CD4-positive, alpha-beta memory T cell (primary cell): ENCODE measurements around the gene C10orf90. TPM values are rescaled to one million over a fixed set of nuclear protein-coding genes. Genes with fewer than 3 reads are reported as not detected.

Experiments used
- CTCF ChIA-PET: fragments of 350-600 bp; sonication (Branson Sonifier 250); formaldehyde crosslinking; loops from one replicate; lab custom pipeline; 2021; ENCODE audit warnings: inconsistent platforms; ENCODE audit not compliant: partially characterized antibody; lab: Charles Lee
- POLR2A ChIA-PET: fragments of 350-600 bp; sonication (Branson Sonifier 250); formaldehyde crosslinking; loops from one replicate; lab custom pipeline; 2021; ENCODE audit not compliant: partially characterized antibody; lab: Charles Lee
- DNase-seq, 5 donors: peaks; one replicate each; pipeline versions ENCODE4 v3.0.0 to v3.0.0-alpha.2; 2020 to 2022; ENCODE audit warnings: mixed read lengths in 1 of 5
- H3K27ac ChIP-seq: one replicate; pipeline ENCODE4 v1.7.0; 2013; ENCODE audit warnings: low read depth, low read length
- H3K27me3 ChIP-seq: 2 replicates; pipeline ENCODE4 v1.7.0; 2013; ENCODE audit warnings: mild to moderate bottlenecking, low read length, moderate library complexity; ENCODE audit not compliant: insufficient read depth
- H3K36me3 ChIP-seq: 2 replicates; pipeline ENCODE4 v1.7.0; 2013; ENCODE audit warnings: mild to moderate bottlenecking, low read length, moderate library complexity; ENCODE audit not compliant: insufficient read depth
- H3K4me1 ChIP-seq: 2 replicates; pipeline ENCODE4 v1.7.0; 2013; ENCODE audit warnings: mild to moderate bottlenecking, low read length, moderate library complexity; ENCODE audit not compliant: insufficient read depth
- H3K4me3 ChIP-seq, 2 donors: one replicate each; pipeline ENCODE4 v1.7.0; 2013; ENCODE audit warnings: low read length in 2 of 2, mild to moderate bottlenecking in 1 of 2
- H3K9me3 ChIP-seq, 2 donors: one replicate each; pipeline ENCODE4 v1.7.0; 2013; ENCODE audit warnings: low read length in 2 of 2, control low read depth in 1 of 2; ENCODE audit not compliant: control insufficient read depth in 1 of 2
- H3K27ac Mint-ChIP-seq, 7 donors: one replicate each; pipeline ENCODE4 v1.8.0; 2020 to 2021; ENCODE audit warnings: mixed read lengths in 7 of 7, mild to moderate bottlenecking in 6 of 7, inconsistent platforms in 3 of 7, moderate library complexity in 3 of 7
- H3K27me3 Mint-ChIP-seq, 2 donors: one replicate each; pipeline ENCODE4 v1.8.0; 2020 to 2021; ENCODE audit warnings: mixed read lengths in 2 of 2
- H3K36me3 Mint-ChIP-seq, 2 donors: one replicate each; pipeline ENCODE4 v1.8.0; 2020 to 2021; ENCODE audit warnings: mixed read lengths in 2 of 2, inconsistent platforms in 1 of 2, mild to moderate bottlenecking in 1 of 2
- H3K4me1 Mint-ChIP-seq, 4 donors: one replicate each; pipeline ENCODE4 v1.8.0; 2020 to 2021; ENCODE audit warnings: mixed read lengths in 4 of 4, mild to moderate bottlenecking in 1 of 4
- H3K4me3 Mint-ChIP-seq, 8 donors: one replicate each; pipeline ENCODE4 v1.8.0; 2020 to 2021; ENCODE audit warnings: mixed read lengths in 8 of 8, mild to moderate bottlenecking in 7 of 8, moderate library complexity in 6 of 8, inconsistent platforms in 3 of 8
- H3K9me3 Mint-ChIP-seq, 8 donors: one replicate each; pipeline ENCODE4 v1.8.0; 2020 to 2021; ENCODE audit warnings: mixed read lengths in 8 of 8, mild to moderate bottlenecking in 5 of 8, inconsistent platforms in 3 of 8, moderate library complexity in 1 of 8
- intact Hi-C: fragments of 100-400 bp; cut with micrococcal nuclease; formaldehyde crosslinking; loops from one replicate; pipeline ENCODE4 v1.15.1; 2023
- polyA plus RNA-seq, 2 donors: library from polyadenylated mRNA; unstranded; fragments of 300-500 nt; fragmentation: Illumina TruSeq; gene quantifications; one replicate each; pipeline ENCODE4 v1.2.3, GENCODE V29; 2021
- total RNA-seq, 2 experiments: library from RNA; stranded (reverse); gene quantifications; one replicate each; pipeline ENCODE4 v1.2.3, GENCODE V29; 2021

The C10orf90 gene
- total and polyA plus RNA-seq, 4 experiments from 2014 or later, result not detected

- intact Hi-C loops, result no loop called here
- H3K9me3 Mint-ChIP-seq, result peaks cover 0 to 9% (median 0%) of the 10 kb centered on the region in 8 donors
- DNase-seq, result no peak
These were observed 94.2 kb downstream of the C10orf90 start for GRCh38 chr10:126576336-126576735.

DNA sequence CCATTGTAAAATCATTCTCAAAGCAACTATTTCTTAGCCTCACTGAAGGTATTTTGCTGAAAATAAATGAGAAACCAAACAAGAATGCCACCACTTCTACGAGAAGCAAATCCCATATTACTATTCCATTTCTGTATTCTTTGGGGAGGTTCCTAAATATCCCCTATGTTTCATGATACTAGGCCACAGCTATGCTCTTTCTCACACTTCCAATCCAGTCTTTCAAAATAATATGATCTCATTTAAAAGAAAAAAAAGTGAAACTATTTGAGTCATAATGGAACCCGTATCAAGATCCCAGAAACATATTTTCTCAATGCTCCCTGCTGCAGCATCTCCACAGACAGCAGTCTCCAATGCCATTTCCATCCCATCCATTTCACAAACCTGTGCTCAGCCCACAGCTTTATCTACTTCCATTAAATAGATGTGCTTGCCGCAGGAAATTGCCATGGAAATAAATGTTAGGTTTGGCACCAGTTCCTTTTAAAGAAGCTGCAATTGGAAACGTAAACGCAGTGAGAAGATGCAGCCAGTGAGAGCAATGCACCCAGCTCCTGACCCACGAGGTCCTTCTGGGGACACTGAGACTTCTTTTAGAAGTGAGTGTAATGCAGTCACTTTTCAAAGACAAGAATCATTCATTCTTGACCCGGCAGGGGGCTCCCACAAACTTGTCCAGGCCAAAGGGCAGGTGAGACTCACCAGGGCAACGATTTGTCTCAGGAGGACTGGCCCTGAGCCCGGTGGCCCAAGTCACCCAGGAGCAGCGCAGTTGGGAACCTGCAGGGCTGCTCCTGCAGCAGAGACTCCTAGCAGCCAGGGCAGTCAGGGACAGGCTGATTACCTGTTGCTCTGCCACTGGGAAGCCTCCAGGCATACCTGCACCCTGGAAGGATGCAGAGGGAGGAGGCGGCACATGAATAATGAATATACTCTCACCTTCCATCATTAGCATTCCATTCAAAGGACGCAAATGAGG is 99.6 kb downstream of the C10orf90 start:
- Mint-ChIP-seq H3K4me3 (no peak overlapping the region), H3K36me3 (no peaks in the 10 kb centered on the region), H3K9me3 (peaks cover 0 to 10% (median 4%) of the 10 kb centered on the region in 8 donors), H3K4me1 (no peaks in the 10 kb centered on the region), H3K27ac (no peak overlapping the region), H3K27me3 (no peaks in the 10 kb centered on the region)
- intact Hi-C loops, result no loop called here
- no peaks in the 10 kb centered on the region for H3K36me3 ChIP-seq
- H3K4me3 ChIP-seq, result no peak overlapping the region
- CTCF ChIA-PET, result no interaction called here
- no peaks in the 10 kb centered on the region for H3K27me3 ChIP-seq
- no peak overlapping the region for H3K27ac ChIP-seq
- no peaks in the 10 kb centered on the region for H3K9me3 ChIP-seq
- no peak for DNase-seq
- no peaks in the 10 kb centered on the region for H3K4me1 ChIP-seq
- POLR2A ChIA-PET, result no interaction called here

More at GRCh38 chr10:126576336-126576735, 94.2 kb downstream of the C10orf90 start:
- ChIA-PET CTCF (no interaction called here), POLR2A (no interaction called here)
- Histone ChIP-seq H3K36me3 (no peaks in the 10 kb centered on the region), H3K27me3 (no peaks in the 10 kb centered on the region), H3K4me1 (no peaks in the 10 kb centered on the region), H3K27ac (no peak overlapping the region), H3K4me3 (no peak overlapping the region), H3K9me3 (no peaks in the 10 kb centered on the region)
- Mint-ChIP-seq H3K27me3 (no peaks in the 10 kb centered on the region), H3K36me3 (no peaks in the 10 kb centered on the region), H3K27ac (no peak overlapping the region), H3K4me3 (no peak overlapping the region), H3K4me1 (no peaks in the 10 kb centered on the region)

DNA sequence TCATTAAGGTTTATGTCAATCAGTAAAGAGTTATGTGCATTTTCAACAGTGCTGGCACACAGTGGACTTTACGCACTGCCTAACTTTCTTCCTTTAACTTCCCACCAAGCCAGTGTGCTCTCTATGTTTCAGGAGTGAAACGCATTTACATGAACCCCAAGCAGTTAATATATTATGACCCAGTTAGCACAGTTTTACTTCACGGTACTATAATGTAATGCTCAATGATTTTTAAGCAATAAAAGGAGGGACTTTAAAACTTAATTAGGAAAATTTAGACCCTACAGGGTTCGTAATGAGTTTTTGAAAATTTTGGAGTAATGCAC is 100.3 kb downstream of the C10orf90 start:
- Mint-ChIP-seq H3K27ac (no peak overlapping the region), H3K4me3 (no peak overlapping the region), H3K9me3 (peaks cover 0 to 10% (median 5%) of the 10 kb centered on the region in 8 donors), H3K36me3 (no peaks in the 10 kb centered on the region), H3K4me1 (no peaks in the 10 kb centered on the region), H3K27me3 (no peaks in the 10 kb centered on the region)
- no peak for DNase-seq
- POLR2A ChIA-PET, result no interaction called here
- Histone ChIP-seq H3K9me3 (no peaks in the 10 kb centered on the region), H3K36me3 (no peaks in the 10 kb centered on the region), H3K4me3 (no peak overlapping the region), H3K4me1 (no peaks in the 10 kb centered on the region), H3K27me3 (no peaks in the 10 kb centered on the region), H3K27ac (no peak overlapping the region)
- CTCF ChIA-PET, result no interaction called here
- intact Hi-C loops, result no loop called here

GRCh38 chr10:126569513-126570244 is 100.8 kb downstream of the C10orf90 start:
- no peak overlapping the region for H3K4me3 Mint-ChIP-seq
- no peaks in the 10 kb centered on the region for H3K9me3 ChIP-seq
- H3K27ac ChIP-seq, result no peak overlapping the region
- POLR2A ChIA-PET, result no interaction called here
- no peaks in the 10 kb centered on the region for H3K4me1 ChIP-seq
- no peaks in the 10 kb centered on the region for H3K27me3 ChIP-seq
- intact Hi-C loops, result no loop called here
- H3K36me3 Mint-ChIP-seq, result no peaks in the 10 kb centered on the region
- H3K9me3 Mint-ChIP-seq, result peaks cover 0 to 10% (median 4%) of the 10 kb centered on the region in 8 donors
- no peak for DNase-seq
- H3K27ac Mint-ChIP-seq, result no peak overlapping the region
- no peaks in the 10 kb centered on the region for H3K36me3 ChIP-seq
- no peaks in the 10 kb centered on the region for H3K27me3 Mint-ChIP-seq
- CTCF ChIA-PET, result no interaction called here
- no peak overlapping the region for H3K4me3 ChIP-seq
- H3K4me1 Mint-ChIP-seq, result no peaks in the 10 kb centered on the region

- Histone ChIP-seq H3K36me3 (no peaks in the 10 kb centered on the region), H3K27me3 (no peaks in the 10 kb centered on the region), H3K4me3 (no peak overlapping the region), H3K27ac (no peak overlapping the region), H3K9me3 (no peaks in the 10 kb centered on the region), H3K4me1 (no peaks in the 10 kb centered on the region)
- ChIA-PET POLR2A (no interaction called here), CTCF (no interaction called here)
- Mint-ChIP-seq H3K27me3 (no peaks in the 10 kb centered on the region), H3K27ac (no peak overlapping the region), H3K36me3 (no peaks in the 10 kb centered on the region), H3K4me1 (no peaks in the 10 kb centered on the region), H3K9me3 (peaks cover 0 to 10% (median 3%) of the 10 kb centered on the region in 8 donors), H3K4me3 (no peak overlapping the region)
- intact Hi-C loops, result no loop called here
- no peak for DNase-seq
These were observed 101.6 kb downstream of the C10orf90 start for GRCh38 chr10:126568809-126569385.

- intact Hi-C loops, result no loop called here
- DNase-seq, result no peak
- Mint-ChIP-seq H3K4me3 (no peak overlapping the region), H3K36me3 (no peaks in the 10 kb centered on the region), H3K27ac (no peak overlapping the region), H3K4me1 (no peaks in the 10 kb centered on the region), H3K9me3 (peaks cover 0 to 10% (median 3%) of the 10 kb centered on the region in 8 donors), H3K27me3 (peaks cover 0 to 2% of the 10 kb centered on the region in 2 donors)
- H3K9me3 ChIP-seq, result no peaks in the 10 kb centered on the region
- no peak overlapping the region for H3K27ac ChIP-seq
- no peaks in the 10 kb centered on the region for H3K36me3 ChIP-seq
- POLR2A ChIA-PET, result no interaction called here
- H3K4me3 ChIP-seq, result no peak overlapping the region
- no peaks in the 10 kb centered on the region for H3K4me1 ChIP-seq
- CTCF ChIA-PET, result no interaction called here
- no peaks in the 10 kb centered on the region for H3K27me3 ChIP-seq
These were observed 104.6 kb downstream of the C10orf90 start for GRCh38 chr10:126565871-126566270.

DNA sequence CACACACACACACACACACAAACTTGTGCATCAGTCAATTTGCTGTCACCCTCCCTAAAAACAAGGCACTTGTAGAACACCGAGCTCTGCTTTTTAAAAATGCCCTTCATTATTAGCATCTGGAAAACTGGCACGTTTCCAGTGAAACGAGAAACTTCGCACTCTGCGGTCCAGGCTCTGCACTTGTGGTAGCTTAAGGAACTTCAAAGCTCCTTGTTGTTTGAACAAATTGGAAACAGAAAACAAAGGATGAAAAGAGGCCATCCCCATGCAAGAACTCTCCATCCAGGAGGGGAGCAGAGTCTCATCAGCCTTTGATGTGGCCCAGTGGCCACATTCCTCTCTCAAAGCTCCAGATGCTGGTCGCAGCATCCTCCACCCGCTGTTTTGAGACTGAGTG is 105.1 kb downstream of the C10orf90 start:
- ChIA-PET CTCF (no interaction called here), POLR2A (no interaction called here)
- H3K4me3 Mint-ChIP-seq, result no peak overlapping the region

More for the DNA sequence above, 105.1 kb downstream of the C10orf90 start:
- Mint-ChIP-seq H3K9me3 (peaks cover 0 to 10% (median 3%) of the 10 kb centered on the region in 8 donors), H3K27ac (no peak overlapping the region), H3K27me3 (peaks cover 0 to 2% of the 10 kb centered on the region in 2 donors), H3K36me3 (no peaks in the 10 kb centered on the region), H3K4me1 (no peaks in the 10 kb centered on the region)
- Histone ChIP-seq H3K9me3 (no peaks in the 10 kb centered on the region), H3K27ac (no peak overlapping the region), H3K4me3 (no peak overlapping the region), H3K27me3 (no peaks in the 10 kb centered on the region), H3K4me1 (no peaks in the 10 kb centered on the region), H3K36me3 (no peaks in the 10 kb centered on the region)
- no peak for DNase-seq
- intact Hi-C loops, result no loop called here
